Neural cell (in vitro differentiated cells): ENCODE measurements around the gene MTRR. TPM values are rescaled to one million over a fixed set of nuclear protein-coding genes. Genes with fewer than 3 reads are reported as not detected.

Experiments used
- H2AFZ ChIP-seq: fragments of 200-600, 300-800 bp; sonication (generic), shearing (Covaris generic); 2 replicates; pipeline ENCODE4 v1.6.0; 2014; ENCODE audit warnings: low read depth, mild to moderate bottlenecking, antibody characterized with exemption, low read length, moderate library complexity
- H3F3A ChIP-seq: fragments of 200-600 bp; shearing (Covaris generic); 2 replicates; pipeline ENCODE4 v1.6.1; 2016; ENCODE audit warnings: mild to moderate bottlenecking, moderate library complexity, mixed read lengths, antibody characterized with exemption, low read length; ENCODE audit not compliant: insufficient read depth, poor library complexity, severe bottlenecking
- H3K27ac ChIP-seq: fragments of 200-600, 300-800 bp; sonication (generic), shearing (Covaris generic); 2 replicates; pipeline ENCODE4 v1.5.1; 2014; ENCODE audit warnings: mild to moderate bottlenecking, low read length, moderate library complexity
- H3K27me3 ChIP-seq: fragments of 300-800, 200-600 bp; sonication (generic), shearing (Covaris generic); 2 replicates; pipeline ENCODE4 v1.6.0; 2014; ENCODE audit warnings: mild to moderate bottlenecking, low read depth, low read length, moderate library complexity; ENCODE audit not compliant: insufficient read depth
- H3K36me3 ChIP-seq: fragments of 300-800, 200-600 bp; sonication (generic), shearing (Covaris generic); 2 replicates; pipeline ENCODE4 v1.5.1; 2014; ENCODE audit warnings: mild to moderate bottlenecking, antibody characterized with exemption, low read length, moderate library complexity; ENCODE audit not compliant: insufficient read depth
- H3K4me2 ChIP-seq: fragments of 300-800, 200-600 bp; sonication (generic), shearing (Covaris generic); 2 replicates; pipeline ENCODE4 v1.6.0; 2014; ENCODE audit warnings: mild to moderate bottlenecking, low read length
- H3K4me3 ChIP-seq: fragments of 300-800, 200-600 bp; sonication (generic), shearing (Covaris generic); 2 replicates; pipeline ENCODE4 v1.5.1; 2014; ENCODE audit warnings: mild to moderate bottlenecking, low read length, moderate library complexity
- H3K79me2 ChIP-seq: fragments of 200-600 bp; shearing (Covaris generic); replicated peaks from 2 replicates; pipeline ENCODE4 v1.6.0; 2014; ENCODE audit warnings: mild to moderate bottlenecking, low read length, moderate library complexity; ENCODE audit not compliant: insufficient read depth
- H3K9ac ChIP-seq: fragments of 300-800, 200-600 bp; sonication (generic), shearing (Covaris generic); 2 replicates; pipeline ENCODE4 v1.6.1; 2016; ENCODE audit warnings: mild to moderate bottlenecking, low read length, mixed read lengths
- H3K9me2 ChIP-seq: fragments of 200-600 bp; shearing (Covaris generic); 2 replicates; pipeline ENCODE4 v1.6.1; 2016; ENCODE audit warnings: mild to moderate bottlenecking, low read length, mixed read lengths; ENCODE audit not compliant: insufficient read depth
- H3K9me3 ChIP-seq: fragments of 200-600, 300-800 bp; sonication (generic), shearing (Covaris generic); 2 replicates; pipeline ENCODE4 v1.6.1; 2016; ENCODE audit warnings: mild to moderate bottlenecking, mixed run types, low read length, moderate library complexity, mixed read lengths
- H4K20me1 ChIP-seq: fragments of 200-600 bp; shearing (Covaris generic); 2 replicates; pipeline ENCODE4 v1.6.1; 2016; ENCODE audit warnings: mild to moderate bottlenecking, mixed run types; ENCODE audit not compliant: insufficient read depth
- EZH2 ChIP-seq: fragments of 200-600, 300-800 bp; shearing (Covaris generic), sonication (generic); IDR thresholded peaks from 2 replicates; pipeline ENCODE4 v1.6.1; 2014; ENCODE audit warnings: antibody characterized with exemption, low read length, borderline replicate concordance, mild to moderate bottlenecking; ENCODE audit not compliant: insufficient read depth, poor library complexity, severe bottlenecking
- MXI1 ChIP-seq: fragments of 450-650 bp; conservative IDR thresholded peaks from 2 replicates; pipeline ENCODE4 v1.6.1; 2014; ENCODE audit warnings: antibody characterized with exemption, mild to moderate bottlenecking; ENCODE audit not compliant: poor library complexity, severe bottlenecking
- POLR2AphosphoS5 ChIP-seq: IDR thresholded peaks from 2 replicates; pipeline ENCODE4 v1.6.1; 2012
- RAD21 ChIP-seq: fragments of 450-650 bp; conservative IDR thresholded peaks from 2 replicates; pipeline ENCODE4 v1.6.1; 2014; ENCODE audit warnings: antibody characterized with exemption, mild to moderate bottlenecking, moderate library complexity
- SMC3 ChIP-seq: fragments of 450-650 bp; conservative IDR thresholded peaks from 2 replicates; pipeline ENCODE4 v1.6.1; 2014; ENCODE audit warnings: antibody characterized with exemption, mild to moderate bottlenecking, moderate library complexity; ENCODE audit not compliant: poor library complexity
- polyA plus RNA-seq: library from polyadenylated mRNA; depleted of rRNA; stranded (reverse); fragments of >200 nt; gene quantifications from 2 replicates; pipeline ENCODE4 v1.2.3, GENCODE V29; 2014
- TF ChIP-seq, protein P1 (sequence below): fragments of 450-650 bp; IDR thresholded peaks from 2 replicates; pipeline ENCODE4 v1.5.1; 2014; ENCODE audit warnings: antibody characterized with exemption, mild to moderate bottlenecking, moderate library complexity; ENCODE audit not compliant: poor library complexity, severe bottlenecking

The MTRR gene
- polyA plus RNA-seq, 1 donor from 2014 or later: 34.1 TPM

DNA sequence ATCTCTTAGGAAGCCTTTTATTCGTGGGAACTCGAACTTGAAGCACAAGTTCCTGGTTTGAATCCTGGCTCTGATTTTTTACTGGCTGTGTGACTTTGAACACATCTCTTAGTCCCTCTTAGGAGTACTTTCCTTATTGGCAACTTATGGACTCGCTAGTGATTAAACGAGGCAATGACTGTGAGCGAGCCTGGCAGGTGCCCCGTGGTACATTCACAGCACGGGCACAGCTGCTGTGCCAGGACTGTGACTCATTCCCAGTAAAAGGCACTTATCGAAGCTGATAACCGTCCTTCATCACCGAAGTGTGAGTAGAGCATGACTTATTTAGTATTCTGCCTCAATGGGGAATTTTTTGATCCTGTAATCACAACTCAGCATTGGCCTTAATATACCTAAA, 40.7 kb upstream of the MTRR start:
- Histone ChIP-seq H3K4me3 (no peak overlapping the region), H3K79me2 (no peaks in the 10 kb centered on the region), H3K27me3 (no peaks in the 10 kb centered on the region), H3F3A (no peaks in the 10 kb centered on the region), H3K9me3 (no peaks in the 10 kb centered on the region), H3K27ac (no peak overlapping the region), H4K20me1 (no peaks in the 10 kb centered on the region), H3K4me2 (no peak overlapping the region), H2AFZ (no peak overlapping the region), H3K36me3 (no peaks in the 10 kb centered on the region), H3K9ac (no peak overlapping the region), H3K9me2 (no peaks in the 10 kb centered on the region)
- TF ChIP-seq MXI1 (no peak), RAD21 (no peak), POLR2AphosphoS5 (no peak)
- TF ChIP-seq, protein P1, sequence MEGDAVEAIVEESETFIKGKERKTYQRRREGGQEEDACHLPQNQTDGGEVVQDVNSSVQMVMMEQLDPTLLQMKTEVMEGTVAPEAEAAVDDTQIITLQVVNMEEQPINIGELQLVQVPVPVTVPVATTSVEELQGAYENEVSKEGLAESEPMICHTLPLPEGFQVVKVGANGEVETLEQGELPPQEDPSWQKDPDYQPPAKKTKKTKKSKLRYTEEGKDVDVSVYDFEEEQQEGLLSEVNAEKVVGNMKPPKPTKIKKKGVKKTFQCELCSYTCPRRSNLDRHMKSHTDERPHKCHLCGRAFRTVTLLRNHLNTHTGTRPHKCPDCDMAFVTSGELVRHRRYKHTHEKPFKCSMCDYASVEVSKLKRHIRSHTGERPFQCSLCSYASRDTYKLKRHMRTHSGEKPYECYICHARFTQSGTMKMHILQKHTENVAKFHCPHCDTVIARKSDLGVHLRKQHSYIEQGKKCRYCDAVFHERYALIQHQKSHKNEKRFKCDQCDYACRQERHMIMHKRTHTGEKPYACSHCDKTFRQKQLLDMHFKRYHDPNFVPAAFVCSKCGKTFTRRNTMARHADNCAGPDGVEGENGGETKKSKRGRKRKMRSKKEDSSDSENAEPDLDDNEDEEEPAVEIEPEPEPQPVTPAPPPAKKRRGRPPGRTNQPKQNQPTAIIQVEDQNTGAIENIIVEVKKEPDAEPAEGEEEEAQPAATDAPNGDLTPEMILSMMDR: no peak

DNA sequence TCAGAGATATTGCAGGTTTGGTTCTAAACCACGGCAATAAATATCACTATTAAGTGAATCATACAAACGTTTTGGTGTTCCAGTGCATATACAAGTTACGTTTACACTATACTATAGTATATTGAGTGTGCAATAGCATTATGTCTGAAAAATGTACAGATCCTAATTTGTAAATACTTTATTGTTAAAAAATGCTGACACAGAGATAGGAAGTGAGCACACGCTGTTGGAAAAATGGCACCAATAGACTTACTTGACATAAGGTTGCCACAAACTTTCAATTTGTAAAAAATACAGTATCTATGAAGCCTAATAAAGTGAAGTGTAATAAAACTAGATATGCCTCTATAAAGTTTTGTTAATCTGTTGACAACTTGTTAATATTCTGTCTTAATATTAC, 34.0 kb upstream of the MTRR start:
- Histone ChIP-seq H3K9ac (no peak overlapping the region), H3K79me2 (no peaks in the 10 kb centered on the region), H3F3A (no peaks in the 10 kb centered on the region), H3K4me3 (no peak overlapping the region), H3K27ac (no peak overlapping the region), H3K27me3 (no peaks in the 10 kb centered on the region), H4K20me1 (no peaks in the 10 kb centered on the region), H3K9me3 (no peaks in the 10 kb centered on the region), H3K9me2 (no peaks in the 10 kb centered on the region), H3K4me2 (no peak overlapping the region), H2AFZ (no peak overlapping the region), H3K36me3 (no peaks in the 10 kb centered on the region)
- TF ChIP-seq SMC3: no peak
- no peak for TF ChIP-seq EZH2

DNA sequence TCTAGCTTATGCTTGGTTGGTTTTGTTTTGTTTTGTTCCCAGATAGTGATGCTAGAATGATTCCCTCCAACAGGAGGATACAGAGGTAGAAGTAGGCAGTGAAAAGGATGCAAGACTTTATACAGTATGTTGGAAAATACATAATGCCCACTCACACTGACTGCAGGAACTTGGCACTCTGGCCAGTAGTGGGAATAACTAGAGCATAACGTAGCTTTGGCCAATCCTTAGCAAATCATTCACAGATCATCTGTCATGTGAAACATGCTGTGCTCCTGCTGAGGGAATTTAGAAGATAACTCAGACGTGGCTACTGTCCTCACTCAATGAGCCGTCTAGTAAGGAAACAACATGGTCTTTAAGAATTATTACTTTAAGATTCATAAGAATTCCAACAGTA, 31.5 kb upstream of the MTRR start:
- TF ChIP-seq EZH2: no peak
- TF ChIP-seq POLR2AphosphoS5: no peak
- no peak for TF ChIP-seq MXI1
- no peak for TF ChIP-seq RAD21
- TF ChIP-seq SMC3: no peak
- Histone ChIP-seq H3K79me2 (no peaks in the 10 kb centered on the region), H3K36me3 (no peaks in the 10 kb centered on the region), H3K27ac (no peak overlapping the region), H2AFZ (no peak overlapping the region), H4K20me1 (no peaks in the 10 kb centered on the region), H3K4me3 (no peak overlapping the region), H3K9me2 (no peaks in the 10 kb centered on the region), H3K27me3 (no peaks in the 10 kb centered on the region), H3K9me3 (no peaks in the 10 kb centered on the region), H3K9ac (no peak overlapping the region), H3K4me2 (no peak overlapping the region), H3F3A (no peaks in the 10 kb centered on the region)

DNA sequence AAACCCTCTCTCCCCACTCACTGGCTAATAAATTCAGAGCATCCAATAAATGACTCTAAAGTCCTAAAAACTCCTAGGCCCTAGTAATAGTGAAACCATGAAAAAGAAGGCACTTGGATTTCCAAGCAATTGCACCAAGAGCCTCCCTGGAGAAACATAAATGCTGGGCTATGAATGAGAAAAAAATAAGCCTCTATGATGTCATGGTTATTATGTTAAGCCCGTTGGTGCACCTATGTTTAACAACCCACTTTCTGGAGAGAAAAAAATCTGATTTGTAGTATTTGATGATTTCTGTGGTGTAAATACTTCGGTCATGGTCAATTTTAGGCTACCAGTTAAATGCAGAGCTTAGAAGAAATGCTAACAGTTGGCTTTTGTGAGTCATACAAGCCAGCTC, 26.4 kb upstream of the MTRR start:
- no peak overlapping the region for H2AFZ ChIP-seq
- no peaks in the 10 kb centered on the region for H4K20me1 ChIP-seq
- no peaks in the 10 kb centered on the region for H3K79me2 ChIP-seq
- no peaks in the 10 kb centered on the region for H3F3A ChIP-seq
- H3K9me2 ChIP-seq: no peaks in the 10 kb centered on the region
- H3K9me3 ChIP-seq: no peaks in the 10 kb centered on the region
- H3K27ac ChIP-seq: no peak overlapping the region
- no peak overlapping the region for H3K4me3 ChIP-seq
- no peaks in the 10 kb centered on the region for H3K36me3 ChIP-seq
- no peak for TF ChIP-seq SMC3
- H3K27me3 ChIP-seq: no peaks in the 10 kb centered on the region
- no peak overlapping the region for H3K4me2 ChIP-seq
- no peak overlapping the region for H3K9ac ChIP-seq
